ENCODE results near the gene CHMP4B. TPM values are rescaled to one million over a fixed set of nuclear protein-coding genes. Genes with fewer than 3 reads are reported as not detected.
A peak's percentile ranks its signal among the peaks of the same experiment; 100 is the strongest.

The CHMP4B gene
- total RNA-seq (2021) (65.4 to 72.5 TPM (median 66.1 TPM) in 3 replicates), Bru-seq, nascent RNA (percentile 77 among the genes with signal in this experiment)
- long read RNA-seq, experiment 1, partial matches to known transcripts: 0 of 1 reads
- long read RNA-seq, experiment 1, other reads (novel, unspliced or antisense): 1 of 1 reads
- long read RNA-seq, experiment 2, transcript CHMP4B-201 (5 exons, 1,646 nt): major isoform, 105 of 142 reads
- long read RNA-seq, experiment 2, partial matches to known transcripts: 18 of 142 reads
- long read RNA-seq, experiment 2, other reads (novel, unspliced or antisense): 19 of 142 reads
- long read RNA-seq, experiment 3, partial matches to known transcripts: 4 of 5 reads
- long read RNA-seq, experiment 3, other reads (novel, unspliced or antisense): 1 of 5 reads

- Mint-ChIP-seq H3K27me3 (ENCODE audit: low read depth) (no peaks in the 10 kb centered on the region), H3K9me3 (no peaks in the 10 kb centered on the region), H3K4me3 (peak within 1 kb of the TSS; percentile 92), H3K4me1 (peaks cover 15% of the 10 kb centered on the region), H3K27ac (peak within 1 kb of the TSS; percentile 89), H3K36me3 (no peaks in the 10 kb centered on the region)
- ATAC-seq (peak; percentile 94), DNase-seq (ENCODE audit: low spot score) (peak; percentile 99)
- ChIA-PET POLR2A (interaction anchor here (0.7 to 1.6 kb wide), 5 partner anchors 15 to 301 kb away, joined by 3 to 5 read pairs (median 3); partner anchors contain the start of genes EIF2S2 and RALY), CTCF (interaction anchor here (1.0 to 3.6 kb wide), 4 partner anchors 19 to 122 kb away, joined by 3 to 22 read pairs (median 10); no protein-coding TSS in a partner anchor)
- TF ChIP-seq FOXK1 (CRISPR knock-in tag; IDR thresholded peaks at IDR 0.05) (peak; percentile 85), SP1 (CRISPR knock-in tag; conservative IDR thresholded peaks at IDR 0.05) (peak; percentile 86), CBFB (CRISPR knock-in tag; IDR thresholded peaks at IDR 0.05; ENCODE audit: low read depth) (peak; percentile 75; the same call in 1 of the 2 replicates), ZNF281 (CRISPR knock-in tag; IDR thresholded peaks at IDR 0.05) (no peak), ZNF121 (CRISPR knock-in tag; IDR thresholded peaks at IDR 0.05) (0 out of 2 replicates have a peak, but pooled peaks have one; percentile 9), E2F5 (CRISPR knock-in tag; IDR thresholded peaks at IDR 0.05) (no peak), TP53 (CRISPR knock-in tag; IDR thresholded peaks at IDR 0.05) (no peak), FOXP4 (CRISPR knock-in tag; IDR thresholded peaks at IDR 0.05) (peak; percentile 55; the same call in 1 of the 2 replicates), HMGXB4 (CRISPR knock-in tag; IDR thresholded peaks at IDR 0.05) (0 out of 2 replicates have a peak, but pooled peaks have one; percentile 72), ZNF138 (CRISPR knock-in tag; conservative IDR thresholded peaks at IDR 0.05) (no peak), ZNF425 (CRISPR knock-in tag; conservative IDR thresholded peaks at IDR 0.05) (no peak), ZNF532 (CRISPR knock-in tag; IDR thresholded peaks at IDR 0.05; ENCODE audit: borderline replicate concordance) (no peak), RORB (CRISPR knock-in tag; IDR thresholded peaks at IDR 0.05) (no peak), CREM (CRISPR knock-in tag; IDR thresholded peaks at IDR 0.05) (peak; percentile 95), TCF7 (CRISPR knock-in tag; IDR thresholded peaks at IDR 0.05; ENCODE audit: low read depth) (0 out of 2 replicates have a peak, but pooled peaks have one; percentile 64), KAT7 (CRISPR knock-in tag; IDR thresholded peaks at IDR 0.05; ENCODE audit: borderline replicate concordance) (0 out of 2 replicates have a peak, but pooled peaks have one; percentile 14), ZNF423 (CRISPR knock-in tag; IDR thresholded peaks at IDR 0.05) (no peak), RELA (CRISPR knock-in tag; IDR thresholded peaks at IDR 0.05; ENCODE audit: borderline replicate concordance) (no peak)
Measured at GRCh38 chr20:33810885-33811775, at the start of gene CHMP4B. Gene CHMP4B (plus strand): TSS chr20:33811348. CDS start chr20:33811469, 121 bp downstream.
